ENCODE results near the gene SYMPK. TPM values are rescaled to one million over a fixed set of nuclear protein-coding genes. Genes with fewer than 3 reads are reported as not detected.

Gene SYMPK
- total and polyA plus RNA-seq, 2 experiments from 2014 or later: 33.4 to 41.6 TPM

- Histone ChIP-seq H3K36me3 (replicated peaks; ENCODE audit: insufficient read depth, low read depth) (no peaks in the 10 kb centered on the region), H3K4me3 (no peak overlapping the region), H3K4me2 (no peak overlapping the region), H3K79me2 (no peaks in the 10 kb centered on the region), H2AFZ (no peak overlapping the region), H3K27ac (no peak overlapping the region), H4K20me1 (ENCODE audit: insufficient read depth, poor library complexity, severe bottlenecking) (no peaks in the 10 kb centered on the region), H3K4me1 (ENCODE audit: insufficient read depth) (no peaks in the 10 kb centered on the region), H3K27me3 (no peaks in the 10 kb centered on the region), H3K9me3 (ENCODE audit: low read depth) (no peaks in the 10 kb centered on the region), H3K9me2 (replicated peaks; ENCODE audit: insufficient read depth) (no peaks in the 10 kb centered on the region)
- DNase-seq (ENCODE audit: low spot score): no peak
- WGBS (ENCODE audit: low lambda C conversion rate, missing lambda C conversion rate): 64% methylated on average over 7 of the region's 7 CpGs
- TF ChIP-seq EZH2phosphoT487 (IDR thresholded peaks at IDR 0.05; ENCODE audit: low read depth, severe bottlenecking, unreplicated experiment) (no peak), CTCF (IDR thresholded peaks at IDR 0.05; ENCODE audit: poor library complexity) (no peak), EZH2 (IDR thresholded peaks at IDR 0.05; ENCODE audit: borderline replicate concordance) (no peak)
Measured at GRCh38 chr19:45809643-45810159, 53.2 kb downstream of the SYMPK start.

GRCh38 chr19:45805719-45806118 lies 57.2 kb downstream of the SYMPK start:
- Histone ChIP-seq H3K79me2 (no peaks in the 10 kb centered on the region), H3K4me3 (no peak overlapping the region), H3K9me2 (replicated peaks; ENCODE audit: insufficient read depth) (no peaks in the 10 kb centered on the region), H2AFZ (no peak overlapping the region), H3K27ac (no peak overlapping the region), H3K4me2 (no peak overlapping the region), H4K20me1 (ENCODE audit: insufficient read depth, poor library complexity, severe bottlenecking) (no peaks in the 10 kb centered on the region), H3K9me3 (ENCODE audit: low read depth) (no peaks in the 10 kb centered on the region), H3K36me3 (replicated peaks; ENCODE audit: insufficient read depth, low read depth) (no peaks in the 10 kb centered on the region), H3K27me3 (no peaks in the 10 kb centered on the region), H3K4me1 (ENCODE audit: insufficient read depth) (no peaks in the 10 kb centered on the region)
- TF ChIP-seq EZH2phosphoT487 (IDR thresholded peaks at IDR 0.05; ENCODE audit: low read depth, severe bottlenecking, unreplicated experiment) (no peak), EZH2 (IDR thresholded peaks at IDR 0.05; ENCODE audit: borderline replicate concordance) (no peak)
- DNase-seq (ENCODE audit: low spot score): no peak

DNA sequence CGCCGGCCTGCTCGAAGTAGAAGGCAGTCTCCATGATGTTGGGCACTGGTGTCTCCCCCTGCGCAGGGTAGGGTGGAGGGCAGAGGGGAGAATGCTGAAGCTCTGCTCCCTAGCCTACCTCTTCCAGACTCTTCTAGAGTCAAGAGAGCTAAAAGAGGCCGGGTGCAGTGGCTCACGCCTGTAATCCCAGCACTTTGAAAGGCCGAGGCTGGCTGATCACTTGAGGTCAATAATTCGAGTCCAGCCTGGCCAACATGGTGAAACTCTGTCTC lies 58.1 kb downstream of the SYMPK start:
- Histone ChIP-seq H3K9me3 (ENCODE audit: low read depth) (no peaks in the 10 kb centered on the region), H3K36me3 (replicated peaks; ENCODE audit: insufficient read depth, low read depth) (no peaks in the 10 kb centered on the region), H3K27me3 (no peaks in the 10 kb centered on the region), H3K4me2 (no peak overlapping the region), H3K4me1 (ENCODE audit: insufficient read depth) (no peaks in the 10 kb centered on the region), H3K9me2 (replicated peaks; ENCODE audit: insufficient read depth) (no peaks in the 10 kb centered on the region), H3K27ac (no peak overlapping the region), H3K4me3 (no peak overlapping the region), H4K20me1 (ENCODE audit: insufficient read depth, poor library complexity, severe bottlenecking) (no peaks in the 10 kb centered on the region), H3K79me2 (no peaks in the 10 kb centered on the region), H2AFZ (no peak overlapping the region)
- no peak for TF ChIP-seq EZH2phosphoT487 (IDR thresholded peaks at IDR 0.05; ENCODE audit: low read depth, severe bottlenecking, unreplicated experiment)
- no peak for TF ChIP-seq EZH2 (IDR thresholded peaks at IDR 0.05; ENCODE audit: borderline replicate concordance)
- no peak for TF ChIP-seq CTCF (IDR thresholded peaks at IDR 0.05; ENCODE audit: poor library complexity)
- DNase-seq (ENCODE audit: low spot score): no peak
- 91% methylated on average over 8 of the region's 8 CpGs for WGBS (ENCODE audit: low lambda C conversion rate, missing lambda C conversion rate)

DNA sequence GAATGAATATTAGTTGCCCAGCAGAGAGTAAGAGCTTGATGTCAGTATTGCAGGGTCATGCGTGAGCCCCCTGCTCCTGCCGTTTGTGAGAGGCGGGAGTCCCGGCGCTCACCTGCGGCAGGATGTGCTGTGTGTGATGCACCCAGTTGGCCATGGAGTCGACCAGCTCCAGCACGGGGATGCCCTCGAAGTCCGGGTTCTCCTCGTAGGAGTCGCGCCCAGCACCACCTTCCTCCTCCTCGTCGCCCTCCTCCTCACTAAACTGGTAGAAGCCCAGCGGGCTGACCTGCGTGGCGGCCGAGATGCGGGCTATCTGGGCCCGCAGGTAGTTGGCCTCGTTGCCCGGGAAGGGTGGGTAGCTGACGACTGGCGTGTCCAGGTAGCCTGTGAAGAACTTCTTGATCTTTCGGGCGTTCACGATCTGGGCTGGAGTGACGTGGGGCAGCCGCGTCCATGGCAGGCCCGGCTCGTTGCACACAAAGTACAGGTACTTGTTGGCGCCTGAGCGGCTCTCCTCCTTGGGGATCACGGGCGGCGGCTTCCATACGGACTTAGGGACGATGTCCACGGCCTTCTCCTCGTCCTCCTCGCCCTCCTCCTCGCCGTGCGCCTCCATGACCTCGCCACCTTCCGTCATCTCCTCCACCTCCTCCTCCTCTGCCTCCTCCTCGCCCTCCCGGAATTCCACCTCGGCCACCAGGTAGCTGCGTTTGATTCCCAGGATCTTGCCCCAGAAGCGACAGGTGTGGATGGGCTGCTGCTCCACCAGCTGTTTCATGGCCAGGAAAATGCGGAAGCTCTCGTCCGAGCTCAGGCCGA lies 58.6 kb downstream of the SYMPK start:
- DNase-seq (ENCODE audit: low spot score): no peak
- H3K4me3 ChIP-seq: no peak overlapping the region
- H3K27me3 ChIP-seq: no peaks in the 10 kb centered on the region
- H2AFZ ChIP-seq: no peak overlapping the region
- no peaks in the 10 kb centered on the region for H3K4me1 ChIP-seq (ENCODE audit: insufficient read depth)
- H3K4me2 ChIP-seq: no peak overlapping the region
- H3K79me2 ChIP-seq: no peaks in the 10 kb centered on the region
- TF ChIP-seq EZH2phosphoT487 (IDR thresholded peaks at IDR 0.05; ENCODE audit: low read depth, severe bottlenecking, unreplicated experiment) (no peak), EZH2 (IDR thresholded peaks at IDR 0.05; ENCODE audit: borderline replicate concordance) (no peak), CTCF (IDR thresholded peaks at IDR 0.05; ENCODE audit: poor library complexity) (no peak)
- H3K36me3 ChIP-seq (replicated peaks; ENCODE audit: insufficient read depth, low read depth): no peaks in the 10 kb centered on the region
- WGBS (ENCODE audit: low lambda C conversion rate, missing lambda C conversion rate): 94% methylated on average over 49 of the region's 57 CpGs
- H3K9me3 ChIP-seq (ENCODE audit: low read depth): no peaks in the 10 kb centered on the region
- H3K9me2 ChIP-seq (replicated peaks; ENCODE audit: insufficient read depth): no peaks in the 10 kb centered on the region
- H3K27ac ChIP-seq: no peak overlapping the region
- no peaks in the 10 kb centered on the region for H4K20me1 ChIP-seq (ENCODE audit: insufficient read depth, poor library complexity, severe bottlenecking)

Data from hepatocyte (in vitro differentiated cells).